ENCODE results near the gene RASA3. TPM values are rescaled to one million over a fixed set of nuclear protein-coding genes. Genes with fewer than 3 reads are reported as not detected.

RASA3 gene
- total and polyA plus RNA-seq, 9 of the 15 experiments (the other 6 are each of a cell fraction or from before 2014, with no cell fraction given): 0.72 to 25.3 (median 14.4) TPM

DNA sequence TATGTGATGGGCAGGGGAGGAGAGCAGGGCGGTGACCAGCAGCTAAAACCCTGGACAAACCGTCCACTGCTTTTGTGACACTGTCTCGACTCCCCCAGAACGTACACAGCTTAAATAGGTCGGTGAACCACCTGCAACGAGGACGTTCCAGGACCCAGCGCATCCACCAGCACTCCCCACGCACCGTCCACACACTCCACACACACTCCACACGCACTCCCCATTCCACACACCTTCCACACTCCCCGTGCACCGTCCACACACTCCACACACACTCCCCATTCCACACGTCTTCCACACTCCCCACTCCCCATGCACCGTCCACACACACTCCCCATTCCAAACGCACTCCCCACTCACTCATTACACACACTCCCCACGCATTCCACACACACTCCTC, 120.3 kb downstream of the RASA3 start:
- DNase-seq (ENCODE audit: extremely low read depth in 1 of 4, low spot score in 3 of 4) (no peak), ATAC-seq (no peak), FAIRE-seq (no peak)
- TF ChIP-seq PML (IDR thresholded peaks at IDR 0.05; ENCODE audit: low read length): no peak
- no peak overlapping the region; a peak in 1 of 4 replicates for H3K9ac ChIP-seq (ENCODE audit: insufficient read depth in 1 of 2, low read depth in 2 of 2, low read length in 2 of 2)
- peaks cover 0 to 18% of the 10 kb centered on the region in 2 experiments; a peak in 2 of 5 replicates for H3K4me1 ChIP-seq (replicated peaks in 1 of 2; ENCODE audit: control insufficient read depth in 2 of 2, insufficient read depth in 2 of 2, low read length in 2 of 2)
- CTCF ChIA-PET (ENCODE audit: low intra/inter-chr PET ratio): no interaction called here
- H3K4me2 ChIP-seq (ENCODE audit: insufficient read depth, low read length): no peak overlapping the region
- H3K27ac ChIP-seq (ENCODE audit: extremely low read depth, low read depth, low read length): no peak overlapping the region
- no peak overlapping the region for H2AFZ ChIP-seq (ENCODE audit: low read depth, low read length)
- no peaks in the 10 kb centered on the region for H3K79me2 ChIP-seq (ENCODE audit: control insufficient read depth, insufficient read depth, low read length)
- BruUV-seq (replicated peaks): no TSS peak
- H4K20me1 ChIP-seq (replicated peaks; ENCODE audit: control insufficient read depth, insufficient read depth, low read length): no peaks in the 10 kb centered on the region
- POLR2A ChIA-PET: no interaction called here
- peaks cover 48% of the 10 kb centered on the region; the same call in 2 of the 3 replicates for H3K36me3 ChIP-seq (ENCODE audit: control insufficient read depth, insufficient read depth, low read length)
- no peaks in the 10 kb centered on the region for H3K9me1 ChIP-seq (ENCODE audit: control insufficient read depth, insufficient read depth, low read length)
- in situ Hi-C loops (cut with MboI): no loop called here
- no peaks in the 10 kb centered on the region for H3K9me3 ChIP-seq (replicated peaks; ENCODE audit: control insufficient read depth, insufficient read depth, low read depth, low read length)
- no peaks in the 10 kb centered on the region for H3K27me3 ChIP-seq (ENCODE audit: control insufficient read depth in 2 of 2, insufficient read depth in 2 of 2, low read length in 2 of 2)
- WGBS (ENCODE audit: insufficient coverage, low coverage, missing lambda C conversion rate): 98% methylated on average over 7 of the region's 17 CpGs
- intact Hi-C loops (cut with micrococcal nuclease): no loop called here
- H3K4me3 ChIP-seq: no peak overlapping the region

DNA sequence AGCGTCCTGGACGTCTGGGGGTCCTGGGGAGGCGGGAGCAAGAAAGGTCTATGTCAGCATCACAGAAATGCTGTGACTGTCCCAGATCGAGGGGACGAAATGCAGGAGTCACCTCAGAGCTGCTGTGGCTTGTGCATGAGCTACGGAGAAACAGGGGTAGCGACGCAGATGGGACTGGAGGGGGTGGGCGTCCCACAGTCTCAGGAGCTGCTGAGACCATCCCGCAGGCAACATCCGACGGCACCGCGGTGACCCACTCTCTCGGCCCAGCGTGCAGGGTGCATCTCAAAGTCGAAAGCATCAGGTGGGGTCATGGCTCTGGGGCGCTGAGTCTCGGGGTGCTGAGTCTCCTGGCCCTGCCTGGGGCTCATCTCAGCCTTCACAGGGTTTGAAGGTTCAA, 121.2 kb downstream of the RASA3 start:
- H3K4me1 ChIP-seq (replicated peaks in 1 of 2; ENCODE audit: control insufficient read depth in 2 of 2, insufficient read depth in 2 of 2, low read length in 2 of 2): peaks cover 0 to 9% of the 10 kb centered on the region in 2 experiments; a peak in 2 of 5 replicates
- ATAC-seq (no peak), DNase-seq (ENCODE audit: extremely low read depth in 1 of 4, low spot score in 3 of 4) (no peak), FAIRE-seq (no peak)
- H3K9me1 ChIP-seq (ENCODE audit: control insufficient read depth, insufficient read depth, low read length): no peaks in the 10 kb centered on the region
- H4K20me1 ChIP-seq (replicated peaks; ENCODE audit: control insufficient read depth, insufficient read depth, low read length): no peaks in the 10 kb centered on the region
- no peak overlapping the region for H2AFZ ChIP-seq (ENCODE audit: low read depth, low read length)
- ChIA-PET POLR2A (no interaction called here), CTCF (ENCODE audit: low intra/inter-chr PET ratio) (no interaction called here)
- intact Hi-C loops (cut with micrococcal nuclease): no loop called here
- H3K9ac ChIP-seq (ENCODE audit: insufficient read depth in 1 of 2, low read depth in 2 of 2, low read length in 2 of 2): no peak overlapping the region
- no peak for TF ChIP-seq ZNF586 (CRISPR knock-in tag; conservative IDR thresholded peaks at IDR 0.05)
- TF ChIP-seq ZNF23 (CRISPR knock-in tag; IDR thresholded peaks at IDR 0.05): no peak
- TF ChIP-seq POU5F1 (IDR thresholded peaks at IDR 0.05; ENCODE audit: borderline replicate concordance, low read depth, low read length, partially characterized antibody): no peak
- TF ChIP-seq ZNF316 (IDR thresholded peaks at IDR 0.05): no peak
- no peak for TF ChIP-seq ZC3H8 (IDR thresholded peaks at IDR 0.05)
- TF ChIP-seq FUS (optimal IDR thresholded peaks at IDR 0.05; ENCODE audit: low read depth, low read length): no peak
- no peak for TF ChIP-seq HNRNPLL (IDR thresholded peaks at IDR 0.05; ENCODE audit: low read depth, low read length, poor library complexity, severe bottlenecking)
- no peak for TF ChIP-seq SOX6 (IDR thresholded peaks at IDR 0.05)
- TF ChIP-seq ZNF311 (CRISPR knock-in tag; IDR thresholded peaks at IDR 0.05): no peak
- TF ChIP-seq ZNF444 (CRISPR knock-in tag; IDR thresholded peaks at IDR 0.05): no peak
- TF ChIP-seq ZBTB1 (CRISPR knock-in tag; IDR thresholded peaks at IDR 0.05; ENCODE audit: borderline replicate concordance, low read depth): no peak
- TF ChIP-seq ZNF699 (CRISPR knock-in tag; IDR thresholded peaks at IDR 0.05; ENCODE audit: insufficient replicate concordance): no peak
- TF ChIP-seq ZNF561 (CRISPR knock-in tag; conservative IDR thresholded peaks at IDR 0.05): no peak
- TF ChIP-seq SMARCA4 (IDR thresholded peaks at IDR 0.05): no peak
- TF ChIP-seq PHB (CRISPR knock-in tag; IDR thresholded peaks at IDR 0.05): no peak
- no peak for TF ChIP-seq BRD4 (IDR thresholded peaks at IDR 0.05)
- no peak for TF ChIP-seq CBFA2T2 (conservative IDR thresholded peaks at IDR 0.05)
- no peaks in the 10 kb centered on the region for H3K27me3 ChIP-seq (ENCODE audit: control insufficient read depth in 2 of 2, insufficient read depth in 2 of 2, low read length in 2 of 2)
- no peak overlapping the region for H3K4me3 ChIP-seq
- no peaks in the 10 kb centered on the region for H3K9me3 ChIP-seq (replicated peaks; ENCODE audit: control insufficient read depth, insufficient read depth, low read depth, low read length)
- peaks cover 39% of the 10 kb centered on the region; the same call in 2 of the 3 replicates for H3K36me3 ChIP-seq (ENCODE audit: control insufficient read depth, insufficient read depth, low read length)
- H3K4me2 ChIP-seq (ENCODE audit: insufficient read depth, low read length): no peak overlapping the region
- BruUV-seq (replicated peaks): no TSS peak
- H3K79me2 ChIP-seq (ENCODE audit: control insufficient read depth, insufficient read depth, low read length): no peaks in the 10 kb centered on the region
- in situ Hi-C loops (cut with MboI): no loop called here
- H3K27ac ChIP-seq (ENCODE audit: extremely low read depth, low read depth, low read length): no peak overlapping the region
- 94% methylated on average over 7 of the region's 19 CpGs for WGBS (ENCODE audit: insufficient coverage, low coverage, missing lambda C conversion rate)

Measured in K562 (cell line).